Immature natural killer cell (primary cell): ENCODE data around the gene ZNF688. TPM values are rescaled to one million over a fixed set of nuclear protein-coding genes. Genes with fewer than 3 reads are reported as not detected.

Source experiments
- DNase-seq, 3 donors: peaks; one replicate each; pipeline ENCODE4 v3.0.0; 2022; ENCODE audit warnings: mixed read lengths in 1 of 3
- H3K27ac Mint-ChIP-seq, 6 donors: one replicate each; pipeline ENCODE4 v1.8.0; 2020; ENCODE audit warnings: mixed read lengths in 6 of 6, mild to moderate bottlenecking in 5 of 6, inconsistent platforms in 4 of 6, moderate library complexity in 3 of 6
- H3K27me3 Mint-ChIP-seq, 3 donors: one replicate each; pipeline ENCODE4 v1.8.0; 2020 to 2021; ENCODE audit warnings: low read depth in 3 of 3, mild to moderate bottlenecking in 3 of 3, mixed read lengths in 3 of 3, moderate library complexity in 3 of 3, inconsistent platforms in 1 of 3
- H3K36me3 Mint-ChIP-seq, 3 donors: one replicate each; pipeline ENCODE4 v1.8.0; 2020; ENCODE audit warnings: mixed read lengths in 3 of 3, inconsistent platforms in 2 of 3, mild to moderate bottlenecking in 2 of 3
- H3K4me1 Mint-ChIP-seq, 2 donors: one replicate each; pipeline ENCODE4 v1.8.0; 2020; ENCODE audit warnings: inconsistent platforms in 2 of 2, mild to moderate bottlenecking in 2 of 2, mixed read lengths in 2 of 2, moderate library complexity in 1 of 2
- H3K4me3 Mint-ChIP-seq, 5 donors: one replicate each; pipeline ENCODE4 v1.8.0; 2020; ENCODE audit warnings: mild to moderate bottlenecking in 5 of 5, mixed read lengths in 5 of 5, inconsistent platforms in 3 of 5, moderate library complexity in 3 of 5
- H3K9me3 Mint-ChIP-seq, 6 donors: one replicate each; pipeline ENCODE4 v1.8.0; 2020; ENCODE audit warnings: mild to moderate bottlenecking in 6 of 6, mixed read lengths in 6 of 6, inconsistent platforms in 4 of 6, moderate library complexity in 3 of 6
- polyA plus RNA-seq, 3 donors: library from polyadenylated mRNA; unstranded; fragments of 300-500 nt; fragmentation: Illumina TruSeq; gene quantifications; one replicate each; pipeline ENCODE4 v1.2.3, GENCODE V29; 2021

ZNF688 gene
- polyA plus RNA-seq, 3 donors from 2014 or later: 31.9 to 39.0 (median 33.6) TPM

- H3K36me3 Mint-ChIP-seq: peaks cover 0 to 4% (median under 1%) of the 10 kb centered on the region in 3 donors
- H3K9me3 Mint-ChIP-seq: no peaks in the 10 kb centered on the region
- H3K27me3 Mint-ChIP-seq: peaks cover 3 to 7% (median 4%) of the 10 kb centered on the region in 3 donors
- peak overlapping the region in 3 of 5 donors; percentile 55 to 64 (median 59) for H3K4me3 Mint-ChIP-seq
- peaks cover 38 to 44% of the 10 kb centered on the region in 2 donors for H3K4me1 Mint-ChIP-seq
- DNase-seq: no peak
- H3K27ac Mint-ChIP-seq: no peak overlapping the region
Observed at GRCh38 chr16:30532285-30533145, 39.0 kb downstream of the ZNF688 start.

DNA sequence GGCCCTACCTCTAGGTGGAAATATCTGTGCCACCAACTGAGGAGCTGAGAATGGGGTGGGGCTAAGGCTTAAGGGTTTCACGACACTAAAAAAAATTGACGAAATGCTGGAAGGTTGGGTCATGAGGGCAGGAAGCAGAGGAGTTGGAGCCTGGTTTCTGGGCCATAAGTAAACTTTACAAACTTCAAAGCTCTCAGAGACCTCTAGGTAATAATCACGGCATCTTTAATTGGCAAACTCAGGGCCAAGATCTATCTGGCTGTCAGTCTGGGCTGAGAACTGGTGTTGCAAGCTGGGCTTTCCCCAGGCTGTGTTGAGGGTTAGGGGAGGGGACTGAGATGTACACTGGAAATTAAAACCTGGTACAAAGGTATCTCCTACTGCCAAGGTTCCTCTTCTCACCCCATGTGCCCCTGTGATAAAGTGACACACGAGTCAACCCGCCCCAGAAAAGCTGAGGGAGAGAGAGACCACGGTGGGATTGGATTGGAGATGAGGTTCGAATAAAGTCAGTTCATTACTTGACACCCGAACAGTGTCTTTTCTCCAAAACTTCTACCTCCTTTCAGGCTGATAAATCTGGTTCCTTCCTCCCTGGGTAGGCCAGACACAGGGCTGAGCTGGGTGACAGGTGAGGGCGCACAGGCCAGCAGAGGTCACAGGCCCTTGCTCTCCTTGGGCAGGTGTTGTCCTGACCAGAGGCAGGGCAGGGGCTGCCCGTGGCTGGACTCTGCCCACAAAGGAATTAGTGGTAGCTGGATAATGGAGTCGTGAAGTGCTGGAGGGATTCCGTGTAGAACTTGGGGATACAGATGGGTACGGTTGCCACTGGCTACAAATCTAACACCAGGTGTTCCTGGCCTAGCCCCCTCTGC is 41.1 kb downstream of the ZNF688 start:
- H3K36me3 Mint-ChIP-seq: peaks cover 0 to 4% (median 0%) of the 10 kb centered on the region in 3 donors
- H3K4me3 Mint-ChIP-seq: no peak overlapping the region
- peaks cover 31 to 34% of the 10 kb centered on the region in 2 donors for H3K4me1 Mint-ChIP-seq
- no peak for DNase-seq
- H3K9me3 Mint-ChIP-seq: no peaks in the 10 kb centered on the region
- peaks cover 3 to 7% (median 4%) of the 10 kb centered on the region in 3 donors for H3K27me3 Mint-ChIP-seq
- peak overlapping the region in 2 of 6 donors; percentile 6 to 72 for H3K27ac Mint-ChIP-seq

- Mint-ChIP-seq H3K27me3 (peaks cover 2 to 4% (median 3%) of the 10 kb centered on the region in 3 donors), H3K36me3 (peaks cover 0 to 4% (median 0%) of the 10 kb centered on the region in 3 donors), H3K4me3 (peak overlapping the region in 2 of 5 donors; percentile 38 to 44), H3K4me1 (peaks cover 24 to 27% of the 10 kb centered on the region in 2 donors), H3K9me3 (no peaks in the 10 kb centered on the region), H3K27ac (peak overlapping the region in 2 of 6 donors; percentile 42 to 75)
- no peak for DNase-seq
Observed at GRCh38 chr16:30528799-30529457, 42.6 kb downstream of the ZNF688 start.

DNA sequence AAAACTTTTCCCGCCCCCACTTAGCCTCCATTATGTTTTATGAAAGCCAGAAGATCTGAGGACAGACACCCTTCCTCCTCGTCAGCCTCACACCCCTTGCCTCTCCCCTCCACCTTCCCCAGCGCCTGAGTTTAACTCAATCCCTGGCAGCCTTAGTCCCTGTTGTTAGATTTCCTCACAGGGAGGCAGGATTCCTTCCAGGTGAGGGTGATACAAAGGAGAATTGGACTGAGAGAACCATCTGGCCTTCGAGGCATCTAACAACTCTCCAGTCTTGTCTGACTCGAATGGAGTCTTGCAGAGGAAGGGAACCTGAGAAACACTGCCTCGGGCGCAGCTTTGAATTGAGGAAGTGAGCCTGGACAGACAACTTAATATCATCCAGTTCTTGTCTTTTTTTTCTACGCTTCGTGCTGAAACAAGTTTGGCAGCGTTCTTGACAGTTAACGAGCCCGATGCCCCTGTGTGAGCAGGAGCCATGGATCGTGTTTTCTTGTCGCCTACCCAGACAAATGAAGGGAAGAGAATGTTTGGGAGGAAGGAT is 43.8 kb downstream of the ZNF688 start:
- H3K27me3 Mint-ChIP-seq: peaks cover 2 to 4% (median 2%) of the 10 kb centered on the region in 3 donors
- H3K4me1 Mint-ChIP-seq: peaks cover 18 to 21% of the 10 kb centered on the region in 2 donors
- H3K36me3 Mint-ChIP-seq: peaks cover 0 to 4% (median 0%) of the 10 kb centered on the region in 3 donors
- DNase-seq: no peak
- H3K27ac Mint-ChIP-seq: peak overlapping the region; percentile 62 to 89 (median 82)
- H3K4me3 Mint-ChIP-seq: peak overlapping the region; percentile 73 to 87 (median 84)
- H3K9me3 Mint-ChIP-seq: no peaks in the 10 kb centered on the region

DNA sequence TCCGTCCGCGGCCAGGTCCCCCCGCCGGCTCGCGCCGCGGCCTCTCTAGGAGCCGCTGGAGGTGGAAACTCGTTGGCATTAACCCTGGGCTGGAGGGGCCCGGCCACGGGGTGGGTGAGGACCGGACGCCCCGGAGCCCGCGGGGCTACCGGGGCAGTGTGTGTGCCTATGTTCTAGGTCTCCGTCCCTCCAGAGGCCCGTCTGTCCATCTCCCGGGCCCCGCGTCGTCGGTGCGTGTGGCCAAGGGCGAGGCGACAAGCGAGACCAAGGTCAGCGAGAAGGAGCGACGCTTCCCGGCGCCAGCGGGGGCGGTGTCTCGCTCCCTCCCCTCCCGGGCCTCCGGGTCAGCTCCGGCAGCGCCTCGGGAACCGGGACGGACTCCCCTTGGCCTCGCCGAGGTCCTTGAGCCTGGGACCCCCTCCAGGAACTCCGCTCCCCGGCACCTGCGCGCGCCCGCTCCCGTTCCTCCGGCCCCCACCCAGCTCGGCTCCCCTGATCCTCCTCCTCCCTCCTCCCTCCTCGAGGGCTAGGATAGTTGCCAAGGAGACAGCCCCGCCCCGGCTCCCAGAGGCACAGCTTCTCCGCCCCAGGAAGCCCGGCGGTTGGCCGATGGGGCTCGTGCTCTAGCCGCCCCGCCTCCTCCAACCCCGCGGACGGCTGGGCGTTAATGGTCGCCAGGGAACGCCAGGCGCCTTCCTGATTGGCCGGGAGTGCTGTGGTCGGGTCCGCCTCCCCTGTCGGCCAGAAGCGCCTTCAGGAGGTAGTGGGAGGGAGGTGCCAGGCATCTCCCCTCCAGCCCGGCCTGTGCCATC is 44.5 kb downstream of the ZNF688 start:
- Mint-ChIP-seq H3K4me3 (peak overlapping the region; percentile 73 to 87 (median 84)), H3K36me3 (peaks cover 4 to 5% (median 5%) of the 10 kb centered on the region in 3 donors), H3K4me1 (peaks cover 22 to 27% of the 10 kb centered on the region in 2 donors), H3K27ac (peak overlapping the region; percentile 62 to 89 (median 82)), H3K27me3 (peaks cover 2 to 6% (median 4%) of the 10 kb centered on the region in 3 donors), H3K9me3 (no peaks in the 10 kb centered on the region)
- DNase-seq: peak; percentile 87 to 89 (median 87)

DNA sequence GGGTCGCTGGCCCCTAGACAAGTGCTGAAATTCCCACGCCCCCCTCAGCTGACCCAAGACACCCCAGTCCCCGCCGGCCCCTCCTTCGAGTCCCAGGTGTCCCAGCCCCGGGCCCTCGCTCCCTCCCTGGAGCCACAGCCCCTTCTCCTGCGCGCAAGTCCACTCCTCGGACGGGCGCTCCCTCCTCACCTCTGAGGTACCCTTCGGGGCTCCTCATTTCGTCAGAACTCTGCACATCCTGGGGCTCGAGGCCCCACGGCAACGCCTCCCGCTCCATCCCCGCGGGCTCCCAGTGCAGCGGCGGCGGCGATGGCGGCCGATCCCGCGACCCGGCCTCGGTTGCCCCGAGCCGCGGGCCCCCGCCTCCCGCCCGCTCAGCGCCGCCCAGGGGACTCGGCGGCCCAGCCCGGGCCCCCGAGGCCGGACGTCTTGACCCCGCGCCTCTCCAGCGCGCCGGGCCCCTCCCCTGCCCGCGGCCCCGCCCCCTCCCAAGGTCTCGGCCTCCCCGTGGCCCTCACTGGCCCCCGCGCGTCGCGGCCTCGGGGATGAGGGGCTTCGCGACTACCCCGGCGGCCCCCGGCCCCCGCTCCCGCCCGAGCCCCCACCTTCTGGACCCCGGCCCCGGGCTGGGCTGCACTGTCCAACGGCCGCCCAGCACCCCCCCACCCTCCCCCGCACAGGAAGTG is 45.2 kb downstream of the ZNF688 start, which contains the start of gene ZNF768:
Gene ZNF768 (minus strand): TSS at position 430 of the 686 bp plus-strand sequence. CDS start 153 bp downstream, at position 277.
- peaks cover 2 to 12% (median 4%) of the 10 kb centered on the region in 3 donors for H3K27me3 Mint-ChIP-seq
- peak within 1 kb of the TSS; percentile 80 to 89 (median 83) for H3K27ac Mint-ChIP-seq
- peak within 1 kb of the TSS; percentile 86 to 89 (median 87) for H3K4me3 Mint-ChIP-seq
- DNase-seq: peak in 2 of 3 donors; percentile 26 to 52
- no peaks in the 10 kb centered on the region for H3K9me3 Mint-ChIP-seq
- peaks cover 0 to 12% (median 9%) of the 10 kb centered on the region in 3 donors for H3K36me3 Mint-ChIP-seq
- H3K4me1 Mint-ChIP-seq: peaks cover 26 to 34% of the 10 kb centered on the region in 2 donors

GRCh38 chr16:30525844-30526136 is 45.7 kb downstream of the ZNF688 start:
- H3K4me3 Mint-ChIP-seq: peak overlapping the region; percentile 84 to 89 (median 86)
- H3K36me3 Mint-ChIP-seq: peaks cover 0 to 13% (median 9%) of the 10 kb centered on the region in 3 donors
- peaks cover 26 to 34% of the 10 kb centered on the region in 2 donors for H3K4me1 Mint-ChIP-seq
- no peaks in the 10 kb centered on the region for H3K9me3 Mint-ChIP-seq
- DNase-seq: no peak
- H3K27ac Mint-ChIP-seq: peak overlapping the region in 5 of 6 donors; percentile 59 to 83 (median 66)
- peaks cover 2 to 13% (median 4%) of the 10 kb centered on the region in 3 donors for H3K27me3 Mint-ChIP-seq

GRCh38 chr16:30524575-30525568 is 46.6 kb downstream of the ZNF688 start:
- no peak for DNase-seq
- Mint-ChIP-seq H3K4me1 (peaks cover 26 to 35% of the 10 kb centered on the region in 2 donors), H3K4me3 (peak overlapping the region in 4 of 5 donors; percentile 14 to 52 (median 28)), H3K27ac (no peak overlapping the region), H3K9me3 (no peaks in the 10 kb centered on the region), H3K27me3 (peaks cover 1 to 17% (median 11%) of the 10 kb centered on the region in 3 donors), H3K36me3 (peaks cover under 1 to 20% (median 13%) of the 10 kb centered on the region in 3 donors)

GRCh38 chr16:30523768-30524574 is 47.5 kb downstream of the ZNF688 start:
- peak overlapping the region in 1 of 5 donors; percentile 52 for H3K4me3 Mint-ChIP-seq
- H3K36me3 Mint-ChIP-seq: peaks cover 8 to 28% (median 22%) of the 10 kb centered on the region in 3 donors
- no peak for DNase-seq
- peaks cover 1 to 20% (median 18%) of the 10 kb centered on the region in 3 donors for H3K27me3 Mint-ChIP-seq
- no peak overlapping the region for H3K27ac Mint-ChIP-seq
- peaks cover 30 to 43% of the 10 kb centered on the region in 2 donors for H3K4me1 Mint-ChIP-seq
- no peaks in the 10 kb centered on the region for H3K9me3 Mint-ChIP-seq
